ENCODE data around the gene CDCP1. TPM values are rescaled to one million over a fixed set of nuclear protein-coding genes. Genes with fewer than 3 reads are reported as not detected.

CDCP1 gene
- total RNA-seq, 6 experiments from 2014 or later, result 0.31 to 2.7 (median 0.83) TPM

GRCh38 chr3:45127130-45127822 is 18.9 kb downstream of the CDCP1 start:
- 56% methylated on average over 3 of the region's 3 CpGs for WGBS (ENCODE audit: insufficient coverage, low coverage, low lambda C conversion rate, missing lambda C conversion rate)
- Histone ChIP-seq H3K9me3 (no peaks in the 10 kb centered on the region), H3K4me1 (no peaks in the 10 kb centered on the region), H3K36me3 (no peaks in the 10 kb centered on the region), H3K27me3 (no peaks in the 10 kb centered on the region), H3K4me3 (no peak overlapping the region), H3K27ac (no peak overlapping the region)
- no peak for ATAC-seq
- no peak for TF ChIP-seq POLR2A (IDR thresholded peaks at IDR 0.05)
- TF ChIP-seq, protein P1, sequence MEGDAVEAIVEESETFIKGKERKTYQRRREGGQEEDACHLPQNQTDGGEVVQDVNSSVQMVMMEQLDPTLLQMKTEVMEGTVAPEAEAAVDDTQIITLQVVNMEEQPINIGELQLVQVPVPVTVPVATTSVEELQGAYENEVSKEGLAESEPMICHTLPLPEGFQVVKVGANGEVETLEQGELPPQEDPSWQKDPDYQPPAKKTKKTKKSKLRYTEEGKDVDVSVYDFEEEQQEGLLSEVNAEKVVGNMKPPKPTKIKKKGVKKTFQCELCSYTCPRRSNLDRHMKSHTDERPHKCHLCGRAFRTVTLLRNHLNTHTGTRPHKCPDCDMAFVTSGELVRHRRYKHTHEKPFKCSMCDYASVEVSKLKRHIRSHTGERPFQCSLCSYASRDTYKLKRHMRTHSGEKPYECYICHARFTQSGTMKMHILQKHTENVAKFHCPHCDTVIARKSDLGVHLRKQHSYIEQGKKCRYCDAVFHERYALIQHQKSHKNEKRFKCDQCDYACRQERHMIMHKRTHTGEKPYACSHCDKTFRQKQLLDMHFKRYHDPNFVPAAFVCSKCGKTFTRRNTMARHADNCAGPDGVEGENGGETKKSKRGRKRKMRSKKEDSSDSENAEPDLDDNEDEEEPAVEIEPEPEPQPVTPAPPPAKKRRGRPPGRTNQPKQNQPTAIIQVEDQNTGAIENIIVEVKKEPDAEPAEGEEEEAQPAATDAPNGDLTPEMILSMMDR (IDR thresholded peaks at IDR 0.05), result no peak
- no peak for DNase-seq
- intact Hi-C loops (cut with DNase I), result no loop called here

DNA sequence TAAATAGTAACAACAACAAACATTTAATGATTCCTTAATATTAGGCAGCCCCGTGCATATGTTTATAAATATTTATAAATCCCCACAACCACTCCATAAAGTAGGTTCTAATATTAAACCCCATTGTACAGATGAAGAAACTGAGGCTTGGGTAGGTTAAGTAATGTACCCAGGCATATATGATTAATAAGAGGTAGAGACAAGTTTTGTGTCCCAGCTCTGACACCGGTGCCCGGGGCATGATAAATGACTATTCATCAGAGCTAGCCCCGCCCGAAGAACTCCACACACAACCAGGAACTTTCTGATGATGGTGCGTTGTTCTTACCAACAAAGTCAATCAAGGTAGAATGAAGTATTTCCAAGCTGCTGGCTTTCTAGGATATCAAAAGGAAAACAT is 19.4 kb downstream of the CDCP1 start:
- WGBS (ENCODE audit: insufficient coverage, low coverage, low lambda C conversion rate, missing lambda C conversion rate), result 76% methylated on average over 4 of the region's 6 CpGs
- DNase-seq (no peak), ATAC-seq (no peak)
- Histone ChIP-seq H3K4me1 (no peaks in the 10 kb centered on the region), H3K9me3 (no peaks in the 10 kb centered on the region), H3K36me3 (no peaks in the 10 kb centered on the region), H3K4me3 (no peak overlapping the region), H3K27me3 (no peaks in the 10 kb centered on the region), H3K27ac (no peak overlapping the region)
- intact Hi-C loops (cut with DNase I), result no loop called here
- TF ChIP-seq POLR2A (IDR thresholded peaks at IDR 0.05), result no peak
- TF ChIP-seq, protein P1 (IDR thresholded peaks at IDR 0.05), result no peak

DNA sequence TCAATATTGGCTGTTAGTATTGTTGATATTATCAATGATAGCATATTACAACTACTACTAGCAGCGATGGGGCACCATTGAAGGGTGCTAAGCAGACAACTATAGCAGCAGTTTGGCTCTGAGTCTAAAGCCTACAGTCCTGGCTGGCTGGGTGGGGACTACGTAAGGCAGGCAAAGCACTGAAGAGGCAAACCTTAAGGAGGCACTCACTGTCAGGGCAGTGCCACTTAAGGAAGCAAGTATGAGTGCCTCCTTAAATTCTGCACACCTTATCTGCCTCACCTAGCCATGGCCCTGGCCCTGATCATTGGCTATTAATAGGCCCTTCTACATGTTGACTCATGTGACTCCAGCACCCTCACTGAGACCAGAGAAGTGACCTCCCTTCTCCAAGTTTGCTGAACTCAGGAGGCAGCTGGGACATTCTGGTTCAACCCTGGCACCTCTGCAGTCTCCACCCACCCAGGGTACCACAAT is 20.6 kb downstream of the CDCP1 start:
- Histone ChIP-seq H3K36me3 (no peaks in the 10 kb centered on the region), H3K4me3 (no peak overlapping the region), H3K4me1 (no peaks in the 10 kb centered on the region), H3K9me3 (no peaks in the 10 kb centered on the region), H3K27ac (no peak overlapping the region), H3K27me3 (no peaks in the 10 kb centered on the region)
- ATAC-seq, result no peak
- intact Hi-C loops (cut with DNase I), result no loop called here
- 50% methylated on average over 1 of the region's 2 CpGs for WGBS (ENCODE audit: insufficient coverage, low coverage, low lambda C conversion rate, missing lambda C conversion rate)
- TF ChIP-seq, protein P1 (IDR thresholded peaks at IDR 0.05), result no peak
- no peak for TF ChIP-seq POLR2A (IDR thresholded peaks at IDR 0.05)
- no peak for DNase-seq

- WGBS (ENCODE audit: insufficient coverage, low coverage, low lambda C conversion rate, missing lambda C conversion rate), result 18% methylated on average over 2 of the region's 2 CpGs
These were observed 21.2 kb downstream of the CDCP1 start for GRCh38 chr3:45124956-45125355.

More at GRCh38 chr3:45124956-45125355, 21.2 kb downstream of the CDCP1 start:
- no peaks in the 10 kb centered on the region for H3K9me3 ChIP-seq
- H3K27ac ChIP-seq, result no peak overlapping the region
- intact Hi-C loops (cut with DNase I), result no loop called here
- no peaks in the 10 kb centered on the region for H3K36me3 ChIP-seq
- H3K4me1 ChIP-seq, result no peaks in the 10 kb centered on the region
- H3K27me3 ChIP-seq, result no peaks in the 10 kb centered on the region
- TF ChIP-seq, protein P1 (IDR thresholded peaks at IDR 0.05), result no peak
- TF ChIP-seq POLR2A (IDR thresholded peaks at IDR 0.05), result no peak
- no peak overlapping the region for H3K4me3 ChIP-seq
- ATAC-seq (no peak), DNase-seq (no peak)

All from right lobe of liver (tissue), 6 donors.